22Rv1 (cell line): ENCODE data around the gene TRIM31.

ENCODE experiments used
- H3K27ac ChIP-seq: fragments of 450-650 bp; 2 replicates; pipeline ENCODE4 v1.5.1; 2017
- ZFX ChIP-seq: fragments of 450-650 bp; IDR thresholded peaks from 2 replicates; pipeline ENCODE4 v1.6.1; 2017; ENCODE audit warnings: antibody characterized with exemption, borderline replicate concordance
- TF ChIP-seq, protein P1 (sequence below): fragments of 450-650 bp; IDR thresholded peaks from 2 replicates; pipeline ENCODE4 v1.5.1; 2017; ENCODE audit warnings: mild to moderate bottlenecking

Gene TRIM31

GRCh38 chr6:30135147-30135546, 22.3 kb upstream of the TRIM31 start:
- no peak overlapping the region for H3K27ac ChIP-seq
- TF ChIP-seq, protein P1, sequence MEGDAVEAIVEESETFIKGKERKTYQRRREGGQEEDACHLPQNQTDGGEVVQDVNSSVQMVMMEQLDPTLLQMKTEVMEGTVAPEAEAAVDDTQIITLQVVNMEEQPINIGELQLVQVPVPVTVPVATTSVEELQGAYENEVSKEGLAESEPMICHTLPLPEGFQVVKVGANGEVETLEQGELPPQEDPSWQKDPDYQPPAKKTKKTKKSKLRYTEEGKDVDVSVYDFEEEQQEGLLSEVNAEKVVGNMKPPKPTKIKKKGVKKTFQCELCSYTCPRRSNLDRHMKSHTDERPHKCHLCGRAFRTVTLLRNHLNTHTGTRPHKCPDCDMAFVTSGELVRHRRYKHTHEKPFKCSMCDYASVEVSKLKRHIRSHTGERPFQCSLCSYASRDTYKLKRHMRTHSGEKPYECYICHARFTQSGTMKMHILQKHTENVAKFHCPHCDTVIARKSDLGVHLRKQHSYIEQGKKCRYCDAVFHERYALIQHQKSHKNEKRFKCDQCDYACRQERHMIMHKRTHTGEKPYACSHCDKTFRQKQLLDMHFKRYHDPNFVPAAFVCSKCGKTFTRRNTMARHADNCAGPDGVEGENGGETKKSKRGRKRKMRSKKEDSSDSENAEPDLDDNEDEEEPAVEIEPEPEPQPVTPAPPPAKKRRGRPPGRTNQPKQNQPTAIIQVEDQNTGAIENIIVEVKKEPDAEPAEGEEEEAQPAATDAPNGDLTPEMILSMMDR: no peak
- no peak for TF ChIP-seq ZFX

GRCh38 chr6:30131947-30132497, 19.1 kb upstream of the TRIM31 start:
- no peak overlapping the region for H3K27ac ChIP-seq
- no peak for TF ChIP-seq ZFX
- TF ChIP-seq, protein P1: no peak

DNA sequence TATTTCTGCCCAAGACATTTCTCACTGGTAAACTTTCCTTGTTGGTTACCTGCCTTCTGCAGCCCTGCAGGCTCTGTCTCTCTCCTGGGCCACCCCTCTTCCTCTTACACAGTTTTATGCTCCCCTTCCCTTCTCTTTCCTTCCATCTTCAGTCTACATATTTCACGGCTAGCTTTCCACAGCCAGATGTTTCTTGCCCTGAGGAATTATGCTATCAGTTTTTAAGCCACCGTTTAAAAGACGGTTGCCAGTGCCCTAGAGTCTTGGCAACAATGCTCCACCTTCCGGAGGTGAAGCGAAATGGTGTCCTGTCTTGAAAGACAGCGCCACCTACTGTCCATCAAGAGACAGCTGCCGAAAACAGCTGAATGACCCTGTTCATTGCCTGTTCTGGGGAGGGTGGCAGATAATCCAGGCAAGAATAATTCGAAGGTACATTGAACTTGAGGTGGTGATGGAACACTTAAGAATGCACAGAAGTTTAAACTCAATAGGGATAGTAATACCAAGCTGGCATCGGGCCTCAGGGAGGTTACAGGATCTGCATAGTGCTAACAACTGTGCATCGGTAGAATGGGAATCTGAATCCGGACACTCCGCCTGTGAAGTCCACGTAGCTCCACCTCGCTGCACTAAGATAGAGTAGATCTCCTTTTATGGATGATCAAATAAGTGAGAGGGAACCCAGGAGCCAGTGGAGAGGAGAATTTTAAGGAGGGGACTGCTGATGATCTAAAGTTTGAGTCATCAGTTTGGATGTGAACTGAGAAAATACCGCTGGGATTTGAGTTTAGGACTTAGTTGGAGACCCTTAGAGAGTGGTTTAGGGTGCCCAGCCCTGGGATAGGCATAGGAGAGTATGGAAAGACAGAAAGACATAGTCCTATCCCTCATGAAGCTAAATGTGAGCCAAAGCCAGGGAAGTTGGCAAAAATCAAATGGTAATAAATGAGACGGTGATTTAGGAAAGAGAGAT, 18.3 kb upstream of the TRIM31 start:
- no peak overlapping the region for H3K27ac ChIP-seq
- TF ChIP-seq, protein P1: peak; percentile 99
- TF ChIP-seq ZFX: no peak

- TF ChIP-seq ZFX: no peak
- TF ChIP-seq, protein P1: no peak
- H3K27ac ChIP-seq: no peak overlapping the region
These were observed 17.3 kb upstream of the TRIM31 start for GRCh38 chr6:30130179-30130679.

- TF ChIP-seq ZFX: no peak
- TF ChIP-seq, protein P1: no peak
These were observed 16.6 kb upstream of the TRIM31 start for GRCh38 chr6:30129265-30130178.

DNA sequence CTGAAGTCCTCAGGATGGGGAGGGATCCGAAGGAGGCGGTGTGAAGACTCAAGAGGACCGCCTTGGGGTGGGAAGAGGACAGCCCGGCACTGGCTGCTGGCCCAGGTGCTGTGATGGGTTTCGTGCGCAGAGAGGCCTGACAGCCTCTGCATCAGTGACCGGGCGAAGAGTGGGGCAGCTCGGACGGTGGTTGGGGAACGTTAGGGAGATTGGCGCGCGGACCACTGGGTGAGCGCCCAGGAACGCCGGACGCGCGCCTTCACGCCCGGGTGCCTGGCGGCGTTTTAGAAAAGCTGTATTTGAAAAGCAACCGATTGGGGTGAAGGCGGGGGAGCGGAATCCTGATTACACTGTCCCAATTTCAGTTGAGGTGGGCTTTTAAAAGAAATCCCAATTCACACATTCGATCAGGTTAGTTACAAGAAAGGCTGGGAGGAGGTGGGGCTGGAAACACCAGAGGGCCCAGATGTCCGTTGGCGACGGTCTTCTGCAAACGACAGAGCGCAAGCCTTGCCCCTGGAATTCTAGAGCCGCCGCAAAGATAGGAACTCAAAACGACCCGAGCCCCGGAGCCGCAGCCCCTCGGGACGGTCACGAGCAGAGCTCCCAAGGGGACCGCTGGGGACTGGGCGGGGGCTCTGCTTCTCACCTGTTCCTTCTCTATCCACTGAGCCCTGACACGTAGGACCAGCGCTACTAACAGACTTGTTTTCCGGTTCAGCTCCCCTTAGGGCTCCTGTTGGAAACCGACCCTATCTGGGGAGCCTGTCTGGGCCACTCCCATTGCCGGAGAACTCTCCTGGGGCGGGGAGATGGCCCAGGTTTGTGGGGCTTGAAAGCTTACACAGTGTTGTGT, 14.6 kb upstream of the TRIM31 start:
- no peak overlapping the region for H3K27ac ChIP-seq
- TF ChIP-seq, protein P1: no peak
- TF ChIP-seq ZFX: no peak

More at GRCh38 chr6:30129265-30130178, 16.6 kb upstream of the TRIM31 start:
- H3K27ac ChIP-seq: no peak overlapping the region
